Adrenal gland (tissue), 5 donors: ENCODE results near the gene EPB41L2.

Experiments used
- POLR2A ChIP-seq, 2 donors: fragments of 450-650 bp; IDR thresholded peaks; one replicate each; pipeline ENCODE4 v1.6.1; 2017; ENCODE audit warnings: antibody characterized with exemption in 2 of 2, mild to moderate bottlenecking in 2 of 2, moderate library complexity in 1 of 2
- TF ChIP-seq, protein P1 (sequence below), 6 experiments: fragments of 450-650 bp in 4 of 6; fragments of 200-600 bp in 2 of 6; sonication (generic) in 1 of 6; IDR thresholded peaks; 1 replicate in 5 of 6; 2 replicates in 1 of 6; pipeline versions ENCODE4 v1.5.1 to v1.8.0; 2016 to 2021; ENCODE audit warnings: antibody characterized with exemption in 6 of 6, mild to moderate bottlenecking in 2 of 6, moderate library complexity in 1 of 6
- donor health status: DM: no; HTN: no; CAD: no.

DNA sequence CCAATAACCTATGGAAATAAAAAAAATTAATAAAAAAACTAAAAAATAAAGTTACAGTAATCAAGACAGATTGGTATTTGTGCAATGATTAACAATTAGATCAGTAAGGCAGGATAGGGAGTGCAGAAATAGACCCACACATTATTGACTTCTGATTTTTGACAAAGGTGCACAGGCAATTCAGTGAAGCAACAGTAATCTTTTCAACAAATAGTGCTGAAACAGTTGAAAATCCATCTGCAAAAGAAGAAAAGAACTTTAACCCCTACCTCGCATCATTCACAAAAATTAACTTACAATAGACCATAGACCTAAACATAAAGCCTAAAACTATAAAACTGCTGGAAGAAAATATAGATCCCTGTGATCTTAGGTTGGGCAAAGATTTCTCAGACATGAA lies 240.3 kb downstream of the EPB41L2 start:
- TF ChIP-seq POLR2A (IDR thresholded peaks at IDR 0.05), result no peak
- TF ChIP-seq, protein P1, sequence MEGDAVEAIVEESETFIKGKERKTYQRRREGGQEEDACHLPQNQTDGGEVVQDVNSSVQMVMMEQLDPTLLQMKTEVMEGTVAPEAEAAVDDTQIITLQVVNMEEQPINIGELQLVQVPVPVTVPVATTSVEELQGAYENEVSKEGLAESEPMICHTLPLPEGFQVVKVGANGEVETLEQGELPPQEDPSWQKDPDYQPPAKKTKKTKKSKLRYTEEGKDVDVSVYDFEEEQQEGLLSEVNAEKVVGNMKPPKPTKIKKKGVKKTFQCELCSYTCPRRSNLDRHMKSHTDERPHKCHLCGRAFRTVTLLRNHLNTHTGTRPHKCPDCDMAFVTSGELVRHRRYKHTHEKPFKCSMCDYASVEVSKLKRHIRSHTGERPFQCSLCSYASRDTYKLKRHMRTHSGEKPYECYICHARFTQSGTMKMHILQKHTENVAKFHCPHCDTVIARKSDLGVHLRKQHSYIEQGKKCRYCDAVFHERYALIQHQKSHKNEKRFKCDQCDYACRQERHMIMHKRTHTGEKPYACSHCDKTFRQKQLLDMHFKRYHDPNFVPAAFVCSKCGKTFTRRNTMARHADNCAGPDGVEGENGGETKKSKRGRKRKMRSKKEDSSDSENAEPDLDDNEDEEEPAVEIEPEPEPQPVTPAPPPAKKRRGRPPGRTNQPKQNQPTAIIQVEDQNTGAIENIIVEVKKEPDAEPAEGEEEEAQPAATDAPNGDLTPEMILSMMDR (IDR thresholded peaks at IDR 0.05), result no peak
